Skeletal muscle satellite cell (primary cell): Measurements from ENCODE around the gene SOD1.
"Not testable (repeated sequence)": the region's sequence is repeated elsewhere in the genome, so short reads cannot be mapped to it uniquely, and the experiment has no call there.

Experiments used
- H3K27me3 ChIP-seq: 2 replicates; pipeline ENCODE4 v1.7.0; 2013; ENCODE audit warnings: low read length; ENCODE audit not compliant: control insufficient read depth, insufficient read depth
- H3K36me3 ChIP-seq: 2 replicates; pipeline ENCODE4 v1.7.0; 2013; ENCODE audit warnings: mild to moderate bottlenecking, control low read depth, low read length; ENCODE audit not compliant: insufficient read depth
- H3K4me1 ChIP-seq: 2 replicates; pipeline ENCODE4 v1.7.0; 2013; ENCODE audit warnings: low read length; ENCODE audit not compliant: control insufficient read depth, insufficient read depth
- H3K4me2 ChIP-seq: 2 replicates; pipeline ENCODE4 v1.7.0; 2013; ENCODE audit warnings: mild to moderate bottlenecking, low read length
- H3K4me3 ChIP-seq: 2 replicates; pipeline ENCODE4 v1.7.0; 2013; ENCODE audit warnings: low read length
- H3K9ac ChIP-seq: 2 replicates; pipeline ENCODE4 v1.7.0; 2013; ENCODE audit warnings: mild to moderate bottlenecking, low read depth, low read length, moderate library complexity
- H3K9me3 ChIP-seq: replicated peaks from 2 replicates; pipeline ENCODE4 v1.7.0; 2013; ENCODE audit warnings: mild to moderate bottlenecking, control low read depth, low read length

Gene SOD1

DNA sequence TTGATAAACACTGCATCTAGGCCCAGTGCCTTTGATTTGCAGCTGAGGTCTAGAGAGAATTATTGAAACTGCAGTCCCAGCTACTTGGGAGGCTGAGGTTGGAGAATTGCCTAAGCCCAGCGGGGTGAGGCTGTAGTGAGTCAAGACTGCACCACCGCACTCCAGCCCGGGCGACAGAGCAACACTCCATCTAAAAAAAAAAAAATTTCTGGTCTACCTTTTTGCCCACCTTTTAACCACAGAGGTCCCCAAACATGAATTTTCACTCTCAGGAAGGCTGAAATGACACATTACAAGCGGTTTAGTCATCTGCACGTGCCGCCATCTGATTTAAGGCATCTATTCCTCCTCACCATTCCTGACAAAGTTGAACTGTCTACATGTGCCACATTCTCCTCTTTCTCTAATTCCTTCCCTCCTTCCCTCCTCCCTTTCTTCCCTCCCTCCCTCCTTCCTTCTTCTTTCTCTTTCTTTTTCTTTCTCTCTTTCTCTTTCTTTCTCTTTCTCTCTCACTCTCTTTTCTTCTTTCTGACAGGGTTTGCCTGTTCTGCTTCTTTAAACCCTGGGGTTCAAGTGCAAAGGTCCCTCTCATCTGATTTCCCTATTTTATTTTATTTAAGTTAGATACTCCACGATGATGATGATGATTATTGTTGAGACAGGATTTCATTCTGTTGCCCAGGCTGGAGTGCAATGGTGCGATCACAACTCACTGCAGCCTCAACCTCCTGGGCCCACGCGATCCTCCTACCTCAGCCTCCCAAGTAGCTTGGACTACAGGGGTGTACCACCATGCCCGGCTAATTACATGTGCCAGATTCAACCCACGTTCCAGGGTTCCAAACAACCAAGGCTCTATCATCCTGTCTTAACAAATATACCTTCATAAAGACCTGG is 3.0 kb upstream of the SOD1 start:
- Histone ChIP-seq H3K9ac (no peak overlapping the region), H3K9me3 (no peaks in the 10 kb centered on the region), H3K4me2 (no peak overlapping the region), H3K27me3 (no peaks in the 10 kb centered on the region), H3K36me3 (no peaks in the 10 kb centered on the region), H3K4me1 (peaks cover 9% of the 10 kb centered on the region), H3K4me3 (no peak overlapping the region)

DNA sequence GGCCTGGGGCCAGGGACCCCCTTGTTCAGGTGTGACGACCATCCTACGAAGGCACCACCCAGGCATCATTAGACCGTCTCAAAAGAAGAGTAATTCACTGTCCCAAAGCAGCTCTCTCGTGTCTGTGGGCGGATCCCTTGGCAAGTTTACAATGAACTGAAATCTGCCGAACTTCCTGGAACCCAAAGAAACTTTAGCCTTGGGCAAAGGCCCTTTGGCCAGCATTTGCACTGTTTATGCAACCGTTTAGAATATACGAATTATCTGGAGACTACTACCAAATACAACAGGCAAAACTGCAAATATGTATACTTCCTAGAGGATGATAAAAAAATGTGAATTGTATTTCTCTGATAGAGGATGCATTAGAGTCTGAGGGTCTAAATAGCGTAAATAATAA is 1.4 kb upstream of the SOD1 start:
- H3K27me3 ChIP-seq = no peaks in the 10 kb centered on the region
- no peak overlapping the region for H3K9ac ChIP-seq
- peaks cover 14% of the 10 kb centered on the region for H3K4me1 ChIP-seq
- no peaks in the 10 kb centered on the region for H3K36me3 ChIP-seq
- no peak overlapping the region for H3K4me2 ChIP-seq
- H3K9me3 ChIP-seq = no peaks in the 10 kb centered on the region
- H3K4me3 ChIP-seq = no peak overlapping the region

DNA sequence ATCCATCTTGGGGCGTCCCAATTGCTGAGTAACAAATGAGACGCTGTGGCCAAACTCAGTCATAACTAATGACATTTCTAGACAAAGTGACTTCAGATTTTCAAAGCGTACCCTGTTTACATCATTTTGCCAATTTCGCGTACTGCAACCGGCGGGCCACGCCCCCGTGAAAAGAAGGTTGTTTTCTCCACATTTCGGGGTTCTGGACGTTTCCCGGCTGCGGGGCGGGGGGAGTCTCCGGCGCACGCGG is 282 bp upstream of the SOD1 start:
- Histone ChIP-seq H3K9ac (peak overlapping the region; percentile 91), H3K27me3 (no peaks in the 10 kb centered on the region), H3K9me3 (no peaks in the 10 kb centered on the region), H3K36me3 (peaks cover 10% of the 10 kb centered on the region), H3K4me3 (peak overlapping the region; percentile 94), H3K4me1 (peaks cover 14% of the 10 kb centered on the region), H3K4me2 (peak overlapping the region; percentile 93)

DNA sequence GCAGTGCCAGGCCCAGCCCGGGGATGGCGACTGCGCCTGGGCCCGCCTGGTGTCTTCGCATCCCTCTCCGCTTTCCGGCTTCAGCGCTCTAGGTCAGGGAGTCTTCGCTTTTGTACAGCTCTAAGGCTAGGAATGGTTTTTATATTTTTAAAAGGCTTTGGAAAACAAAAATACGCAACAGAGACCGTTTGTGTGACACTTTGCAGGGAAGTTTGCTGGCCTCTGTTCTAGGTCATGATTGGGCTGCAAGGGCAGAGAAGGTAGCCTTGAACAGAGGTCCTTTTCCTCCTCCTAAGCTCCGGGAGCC is 719 bp downstream of the SOD1 start:
- H3K4me1 ChIP-seq = peaks cover 16% of the 10 kb centered on the region
- H3K9me3 ChIP-seq = no peaks in the 10 kb centered on the region
- peak overlapping the region; percentile 91 for H3K9ac ChIP-seq
- peak overlapping the region; percentile 94 for H3K4me3 ChIP-seq
- H3K27me3 ChIP-seq = no peaks in the 10 kb centered on the region
- peaks cover 14% of the 10 kb centered on the region for H3K36me3 ChIP-seq
- peak overlapping the region; percentile 93 for H3K4me2 ChIP-seq

DNA sequence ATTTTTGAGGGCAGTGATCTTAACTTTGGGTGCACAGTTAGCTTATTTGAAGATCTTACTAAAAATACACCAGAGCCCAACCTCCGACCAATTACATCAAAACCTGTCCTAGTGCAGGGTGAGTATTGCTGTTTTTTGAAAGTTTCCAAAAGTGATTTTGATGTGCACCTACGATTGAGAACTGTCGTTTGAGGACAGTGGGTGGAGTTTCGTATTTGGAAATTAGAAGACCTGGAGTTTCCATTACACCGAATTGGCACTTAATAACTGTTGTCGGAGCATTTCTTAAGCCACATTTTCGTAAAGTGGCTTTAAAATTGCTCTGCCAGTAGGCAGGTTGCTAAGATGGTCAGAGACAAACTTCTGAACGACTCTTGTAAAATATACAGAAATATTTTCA is 1.1 kb downstream of the SOD1 start:
- H3K4me1 ChIP-seq = peaks cover 18% of the 10 kb centered on the region

DNA sequence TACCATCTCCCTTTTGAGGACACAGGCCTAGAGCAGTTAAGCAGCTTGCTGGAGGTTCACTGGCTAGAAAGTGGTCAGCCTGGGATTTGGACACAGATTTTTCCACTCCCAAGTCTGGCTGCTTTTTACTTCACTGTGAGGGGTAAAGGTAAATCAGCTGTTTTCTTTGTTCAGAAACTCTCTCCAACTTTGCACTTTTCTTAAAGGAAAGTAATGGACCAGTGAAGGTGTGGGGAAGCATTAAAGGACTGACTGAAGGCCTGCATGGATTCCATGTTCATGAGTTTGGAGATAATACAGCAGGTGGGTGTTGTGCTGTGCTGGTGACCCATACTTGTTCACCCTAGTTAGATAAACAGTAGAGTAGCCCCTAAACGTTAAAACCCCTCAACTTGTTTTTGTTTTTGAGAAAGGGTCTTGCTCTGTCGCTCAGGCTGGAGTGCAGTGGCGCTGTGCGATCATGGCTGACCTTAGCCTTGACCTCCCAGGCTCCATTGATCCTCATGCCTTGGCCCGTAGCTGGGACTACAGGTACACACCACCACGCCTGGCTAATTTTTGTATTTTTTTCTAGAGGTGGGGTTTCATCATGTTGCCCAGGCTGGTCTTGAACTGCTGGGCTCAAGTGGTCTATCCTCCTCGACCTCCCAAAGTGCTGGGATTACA is 4.2 kb downstream of the SOD1 start:
- Histone ChIP-seq H3K9ac (no peak overlapping the region), H3K4me3 (no peak overlapping the region), H3K4me2 (no peak overlapping the region), H3K9me3 (no peaks in the 10 kb centered on the region), H3K27me3 (no peaks in the 10 kb centered on the region), H3K4me1 (peaks cover 25% of the 10 kb centered on the region), H3K36me3 (peaks cover 45% of the 10 kb centered on the region)

More for the DNA sequence above, 1.1 kb downstream of the SOD1 start:
- Histone ChIP-seq H3K9me3 (no peaks in the 10 kb centered on the region), H3K9ac (peak overlapping the region; percentile 91), H3K4me2 (peak overlapping the region; percentile 93), H3K27me3 (no peaks in the 10 kb centered on the region), H3K36me3 (peaks cover 18% of the 10 kb centered on the region), H3K4me3 (peak overlapping the region; percentile 94)

DNA sequence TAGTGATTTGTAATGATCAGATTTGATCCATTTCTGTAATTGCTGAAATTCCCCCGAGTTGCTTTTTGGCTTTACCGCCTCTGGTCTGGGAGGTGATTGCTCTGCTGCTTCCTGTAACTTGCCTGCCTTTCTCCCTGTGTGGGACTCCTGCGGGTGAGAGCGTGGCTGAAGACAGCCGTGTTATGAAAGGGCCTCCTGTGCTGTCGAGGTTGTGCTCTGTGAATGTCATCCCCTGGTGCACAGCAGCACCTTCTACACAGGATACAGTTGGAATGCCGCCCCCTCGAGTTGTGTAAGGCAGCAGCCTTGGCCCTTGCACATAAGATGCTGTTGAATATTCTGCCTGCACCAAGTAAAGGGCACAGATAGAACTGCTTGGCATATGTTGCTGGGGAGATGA is 5.9 kb downstream of the SOD1 start:
- peaks cover 31% of the 10 kb centered on the region for H3K4me1 ChIP-seq
- H3K9me3 ChIP-seq = no peaks in the 10 kb centered on the region
- no peak overlapping the region for H3K4me2 ChIP-seq
- peaks cover 57% of the 10 kb centered on the region for H3K36me3 ChIP-seq
- no peak overlapping the region for H3K4me3 ChIP-seq
- H3K9ac ChIP-seq = no peak overlapping the region
- H3K27me3 ChIP-seq = no peaks in the 10 kb centered on the region

DNA sequence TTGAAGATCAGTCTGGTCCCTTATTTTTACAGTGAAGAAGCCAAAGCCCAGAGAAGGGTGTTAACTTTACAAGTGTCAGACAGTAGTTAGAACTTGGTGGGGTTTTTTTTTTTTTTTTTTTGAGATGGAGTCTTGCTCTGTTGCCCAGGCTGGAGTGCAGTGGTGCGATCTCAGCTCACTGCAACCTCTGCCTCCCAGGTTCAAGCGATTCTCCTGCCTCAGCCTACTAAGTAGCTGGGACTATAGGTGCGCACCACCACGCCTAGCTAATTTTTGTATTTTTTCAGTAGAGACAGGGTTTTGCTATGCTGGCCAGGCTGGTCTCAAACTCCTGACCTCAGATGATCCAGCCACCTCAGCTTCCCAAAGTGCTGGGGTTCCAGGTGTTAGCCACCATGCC is 6.4 kb downstream of the SOD1 start:
- not testable (repeated sequence) for H3K4me2 ChIP-seq, H3K9me3 ChIP-seq, H3K9ac ChIP-seq, H3K4me3 ChIP-seq, H3K27me3 ChIP-seq
- H3K4me1 ChIP-seq = peaks cover 28% of the 10 kb centered on the region
- H3K36me3 ChIP-seq = peaks cover 57% of the 10 kb centered on the region

DNA sequence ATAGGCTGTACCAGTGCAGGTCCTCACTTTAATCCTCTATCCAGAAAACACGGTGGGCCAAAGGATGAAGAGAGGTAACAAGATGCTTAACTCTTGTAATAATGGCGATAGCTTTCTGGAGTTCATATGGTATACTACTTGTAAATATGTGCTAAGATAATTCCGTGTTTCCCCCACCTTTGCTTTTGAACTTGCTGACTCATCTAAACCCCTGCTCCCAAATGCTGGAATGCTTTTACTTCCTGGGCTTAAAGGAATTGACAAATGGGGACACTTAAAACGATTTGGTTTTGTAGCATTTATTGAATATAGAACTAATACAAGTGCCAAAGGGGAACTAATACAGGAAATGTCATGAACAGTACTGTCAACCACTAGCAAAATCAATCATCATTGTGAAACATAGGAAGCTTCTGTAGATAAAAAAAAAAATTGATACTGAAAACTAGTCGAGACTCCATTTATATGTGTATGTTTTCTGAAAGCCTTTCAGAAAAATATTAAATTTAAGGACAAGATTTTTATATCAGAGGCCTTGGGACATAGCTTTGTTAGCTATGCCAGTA is 7.0 kb downstream of the SOD1 start:
- H3K9ac ChIP-seq = no peak overlapping the region
- H3K4me1 ChIP-seq = peaks cover 21% of the 10 kb centered on the region
- H3K27me3 ChIP-seq = no peaks in the 10 kb centered on the region
- no peak overlapping the region for H3K4me3 ChIP-seq
- no peaks in the 10 kb centered on the region for H3K9me3 ChIP-seq
- peaks cover 62% of the 10 kb centered on the region for H3K36me3 ChIP-seq
- H3K4me2 ChIP-seq = no peak overlapping the region

DNA sequence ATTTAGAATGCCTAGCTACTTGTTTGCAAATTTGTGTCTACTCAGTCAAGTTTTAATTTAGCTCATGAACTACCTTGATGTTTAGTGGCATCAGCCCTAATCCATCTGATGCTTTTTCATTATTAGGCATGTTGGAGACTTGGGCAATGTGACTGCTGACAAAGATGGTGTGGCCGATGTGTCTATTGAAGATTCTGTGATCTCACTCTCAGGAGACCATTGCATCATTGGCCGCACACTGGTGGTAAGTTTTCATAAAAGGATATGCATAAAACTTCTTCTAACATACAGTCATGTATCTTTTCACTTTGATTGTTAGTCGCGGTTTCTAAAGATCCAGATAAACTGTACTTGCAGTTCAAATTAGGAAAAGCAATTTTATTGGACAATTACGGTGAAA is 7.6 kb downstream of the SOD1 start:
- H3K4me2 ChIP-seq = no peak overlapping the region
- H3K36me3 ChIP-seq = peaks cover 68% of the 10 kb centered on the region
- no peak overlapping the region for H3K9ac ChIP-seq
- H3K27me3 ChIP-seq = no peaks in the 10 kb centered on the region
- H3K4me1 ChIP-seq = peaks cover 17% of the 10 kb centered on the region
- H3K9me3 ChIP-seq = no peaks in the 10 kb centered on the region
- no peak overlapping the region for H3K4me3 ChIP-seq

DNA sequence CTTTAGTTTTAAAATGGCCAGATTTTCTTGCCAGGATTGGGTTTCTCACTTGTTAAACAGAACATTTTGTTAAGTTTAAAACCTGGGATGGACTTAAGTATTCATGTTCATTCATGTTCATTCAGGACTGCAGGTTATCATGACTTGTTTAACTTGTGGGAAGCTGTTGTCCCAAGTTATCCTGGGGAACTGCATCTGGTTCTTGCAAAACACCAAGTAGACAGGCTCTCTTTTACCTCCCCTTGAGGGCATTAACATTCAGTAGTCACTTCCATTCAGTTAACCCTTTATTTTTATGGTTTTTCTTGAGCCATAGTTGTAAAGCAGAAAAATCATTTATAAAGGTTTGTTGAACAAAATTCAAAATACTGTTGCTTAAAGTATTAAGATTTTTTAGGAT is 8.1 kb downstream of the SOD1 start:
- Histone ChIP-seq H3K4me2 (no peak overlapping the region), H3K9me3 (no peaks in the 10 kb centered on the region), H3K4me1 (peaks cover 17% of the 10 kb centered on the region), H3K4me3 (no peak overlapping the region), H3K36me3 (peaks cover 68% of the 10 kb centered on the region), H3K27me3 (no peaks in the 10 kb centered on the region), H3K9ac (no peak overlapping the region)
